Stimulated activated CD8-positive, alpha-beta memory T cell treated with anti-CD3 and anti-CD28 coated beads, Interleukin-12 subunit alpha, Interleukin-12 subunit beta, amount 100 ng/mL, for 24 hours (primary cell): Measurements from ENCODE around the gene USB1.

Experiments used
- DNase-seq: peaks from one replicate; pipeline ENCODE4 v3.0.0-alpha.2; 2020; ENCODE audit errors: extremely low read depth

USB1 gene

GRCh38 chr16:58018803-58019202 lies 17.6 kb downstream of the USB1 start:
- DNase-seq: no peak

GRCh38 chr16:58019866-58020538 lies 18.8 kb downstream of the USB1 start:
- DNase-seq: no peak

GRCh38 chr16:58020628-58021521 lies 19.7 kb downstream of the USB1 start:
- no peak for DNase-seq

- DNase-seq: no peak
These were observed 20.7 kb downstream of the USB1 start for GRCh38 chr16:58021661-58022551.

GRCh38 chr16:58022601-58023371 lies 21.6 kb downstream of the USB1 start:
- no peak for DNase-seq

- DNase-seq: no peak
These were observed 23.5 kb downstream of the USB1 start for GRCh38 chr16:58024486-58025350.

GRCh38 chr16:58025351-58026138 lies 24.3 kb downstream of the USB1 start, which contains the start of gene MMP15:
MMP15 (plus strand) TSS chr16:58025754; CDS start chr16:58026351, 597 bp downstream.
- peak; percentile 26 for DNase-seq

- DNase-seq: no peak
These were observed 25.0 kb downstream of the USB1 start for GRCh38 chr16:58026139-58026704.

GRCh38 chr16:58026705-58027160 lies 25.5 kb downstream of the USB1 start:
- no peak for DNase-seq

GRCh38 chr16:58027161-58027915 lies 26.1 kb downstream of the USB1 start:
- DNase-seq: no peak

- DNase-seq: no peak
These were observed 26.8 kb downstream of the USB1 start for GRCh38 chr16:58027916-58028455.

- no peak for DNase-seq
These were observed 27.4 kb downstream of the USB1 start for GRCh38 chr16:58028541-58029070.

- no peak for DNase-seq
These were observed 28.2 kb downstream of the USB1 start for GRCh38 chr16:58029410-58029809.

GRCh38 chr16:58030136-58030840 lies 29.1 kb downstream of the USB1 start:
- no peak for DNase-seq

- no peak for DNase-seq
These were observed 30.0 kb downstream of the USB1 start for GRCh38 chr16:58031016-58031800.

GRCh38 chr16:58032710-58033293 lies 31.6 kb downstream of the USB1 start:
- no peak for DNase-seq
